ENCODE results near the gene COMMD7. TPM values are rescaled to one million over a fixed set of nuclear protein-coding genes. Genes with fewer than 3 reads are reported as not detected.
"Not testable (repeated sequence)": the region's sequence is repeated elsewhere in the genome, so short reads cannot be mapped to it uniquely, and the experiment has no call there.

Gene COMMD7
- total RNA-seq, 2 experiments from 2014 or later, result 30.7 to 34.0 TPM

- CTCF ChIA-PET, result interaction anchor here (1.5 to 2.7 kb wide), 2 partner anchors 9 to 22 kb away, joined by 3 to 28 read pairs; no protein-coding TSS in a partner anchor
- H3K27ac Mint-ChIP-seq, result no peak overlapping the region
- intact Hi-C loops (cut with micrococcal nuclease), result no loop called here
Measured at GRCh38 chr20:32767418-32768198, 24.3 kb upstream of the COMMD7 start.

DNA sequence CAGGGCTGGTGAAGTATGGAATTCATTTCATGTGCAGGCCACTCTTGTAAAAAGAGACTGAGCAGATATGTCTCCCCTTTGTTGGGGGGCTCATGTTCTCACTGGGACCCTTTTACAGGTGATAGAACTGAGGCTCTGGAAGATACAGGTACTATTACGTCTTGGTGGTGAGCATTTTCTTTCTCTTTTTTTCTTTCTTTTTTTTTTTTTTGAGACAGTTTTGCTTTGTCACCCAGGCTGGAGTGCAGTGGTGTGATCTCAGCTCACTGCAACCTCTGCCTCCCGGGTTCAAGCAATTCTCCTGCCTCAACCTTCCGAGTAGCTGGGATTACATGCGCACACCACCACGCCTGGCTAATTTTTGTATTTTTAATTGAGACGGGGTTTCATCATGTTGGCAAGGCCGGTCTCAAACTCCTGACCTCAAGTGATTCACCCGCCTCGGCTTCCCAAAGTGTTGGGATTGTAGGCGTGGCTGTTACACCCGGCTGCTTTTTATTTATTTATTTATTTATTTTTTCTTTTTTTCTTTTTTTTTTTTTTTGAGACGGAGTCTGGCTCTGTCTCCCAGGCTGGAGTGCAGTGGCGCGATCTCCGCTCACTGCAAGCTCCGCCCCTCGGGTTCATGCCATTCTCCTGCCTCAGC, 22.1 kb upstream of the COMMD7 start:
- H3K9me3 Mint-ChIP-seq; H3K27ac Mint-ChIP-seq; intact Hi-C loops (cut with micrococcal nuclease); H3K36me3 Mint-ChIP-seq (ENCODE audit: low read depth); H3K4me3 Mint-ChIP-seq; DNase-seq; POLR2A ChIA-PET; H3K4me1 Mint-ChIP-seq (ENCODE audit: low read depth); H3K27me3 Mint-ChIP-seq; ATAC-seq: not testable (repeated sequence)
- CTCF ChIA-PET, result interaction anchor here (2.7 to 3.6 kb wide), 3 partner anchors 12 to 93 kb away, joined by 15 to 38 read pairs (median 28); partner anchors contain the start of gene C20orf203

More at GRCh38 chr20:32767418-32768198, 24.3 kb upstream of the COMMD7 start:
- Mint-ChIP-seq H3K9me3 (no peaks in the 10 kb centered on the region), H3K4me3 (no peak overlapping the region), H3K4me1 (ENCODE audit: low read depth) (peaks cover 21% of the 10 kb centered on the region), H3K36me3 (ENCODE audit: low read depth) (no peaks in the 10 kb centered on the region), H3K27me3 (no peaks in the 10 kb centered on the region)
- DNase-seq (no peak), ATAC-seq (no peak)
- TF ChIP-seq, protein P1, sequence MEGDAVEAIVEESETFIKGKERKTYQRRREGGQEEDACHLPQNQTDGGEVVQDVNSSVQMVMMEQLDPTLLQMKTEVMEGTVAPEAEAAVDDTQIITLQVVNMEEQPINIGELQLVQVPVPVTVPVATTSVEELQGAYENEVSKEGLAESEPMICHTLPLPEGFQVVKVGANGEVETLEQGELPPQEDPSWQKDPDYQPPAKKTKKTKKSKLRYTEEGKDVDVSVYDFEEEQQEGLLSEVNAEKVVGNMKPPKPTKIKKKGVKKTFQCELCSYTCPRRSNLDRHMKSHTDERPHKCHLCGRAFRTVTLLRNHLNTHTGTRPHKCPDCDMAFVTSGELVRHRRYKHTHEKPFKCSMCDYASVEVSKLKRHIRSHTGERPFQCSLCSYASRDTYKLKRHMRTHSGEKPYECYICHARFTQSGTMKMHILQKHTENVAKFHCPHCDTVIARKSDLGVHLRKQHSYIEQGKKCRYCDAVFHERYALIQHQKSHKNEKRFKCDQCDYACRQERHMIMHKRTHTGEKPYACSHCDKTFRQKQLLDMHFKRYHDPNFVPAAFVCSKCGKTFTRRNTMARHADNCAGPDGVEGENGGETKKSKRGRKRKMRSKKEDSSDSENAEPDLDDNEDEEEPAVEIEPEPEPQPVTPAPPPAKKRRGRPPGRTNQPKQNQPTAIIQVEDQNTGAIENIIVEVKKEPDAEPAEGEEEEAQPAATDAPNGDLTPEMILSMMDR (IDR thresholded peaks at IDR 0.05), result no peak
- POLR2A ChIA-PET, result no interaction called here

- ATAC-seq (no peak), DNase-seq (no peak)
- H3K4me3 Mint-ChIP-seq, result no peak overlapping the region
- intact Hi-C loops (cut with micrococcal nuclease), result no loop called here
- ChIA-PET CTCF (interaction anchor here (0.5 to 3.6 kb wide), 7 partner anchors 10 to 161 kb away, joined by 3 to 38 read pairs (median 5); partner anchors contain the start of gene C20orf203), POLR2A (interaction anchor here (0.7 to 2.7 kb wide), 3 partner anchors 12 to 92 kb away, joined by 3 to 19 read pairs (median 3); partner anchors contain the start of gene COMMD7)
- H3K27ac Mint-ChIP-seq, result no peak overlapping the region
- no peaks in the 10 kb centered on the region for H3K36me3 Mint-ChIP-seq (ENCODE audit: low read depth)
- peaks cover 8% of the 10 kb centered on the region for H3K4me1 Mint-ChIP-seq (ENCODE audit: low read depth)
- TF ChIP-seq, protein P1 (IDR thresholded peaks at IDR 0.05), result no peak
- no peaks in the 10 kb centered on the region for H3K9me3 Mint-ChIP-seq
- H3K27me3 Mint-ChIP-seq, result peaks cover 3% of the 10 kb centered on the region
Measured at GRCh38 chr20:32764005-32764960, 21.0 kb upstream of the COMMD7 start.

DNA sequence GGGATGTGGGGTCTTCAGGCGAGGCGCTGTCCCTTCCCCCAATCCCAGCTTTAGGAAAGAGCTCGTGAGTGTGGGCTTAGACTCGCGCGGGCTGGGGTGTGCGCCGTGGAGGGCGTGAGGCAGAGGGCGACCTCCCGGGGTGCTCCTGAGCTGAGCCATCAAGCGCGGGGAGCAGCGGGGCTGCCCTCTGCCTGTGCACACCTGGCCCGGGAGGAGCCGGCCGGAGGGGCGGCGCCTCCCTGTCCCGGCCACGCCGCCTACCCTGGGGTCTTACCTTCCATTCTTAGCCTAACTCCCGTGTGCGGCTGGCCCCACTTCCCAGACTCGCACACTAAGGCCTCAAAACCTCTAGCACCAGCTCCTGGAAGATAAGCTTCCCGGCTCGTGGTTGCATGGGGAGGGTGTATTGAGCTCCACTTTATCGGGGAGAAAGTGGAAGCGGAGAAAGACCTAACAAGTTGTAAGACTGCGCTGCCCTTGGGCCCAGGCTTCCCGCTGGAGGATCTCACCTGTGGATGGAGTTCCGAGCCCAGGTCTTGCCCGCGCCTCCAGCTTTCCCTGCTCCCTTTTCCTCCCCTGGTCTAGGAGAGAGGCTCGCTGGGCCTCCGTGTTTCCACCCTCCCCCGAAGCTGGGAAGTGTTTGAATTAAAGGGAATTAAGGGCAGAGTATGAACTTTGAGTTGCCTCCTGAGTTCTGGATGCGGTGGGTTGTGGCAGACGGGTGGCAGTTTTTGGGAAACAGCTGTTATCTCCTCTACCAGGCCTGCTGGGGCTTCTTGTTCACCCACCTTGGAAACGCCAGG, 20.1 kb upstream of the COMMD7 start:
- ChIA-PET CTCF (interaction anchor here (0.6 to 3.6 kb wide), 8 partner anchors 9 to 91 kb away, joined by 3 to 38 read pairs (median 4); partner anchors contain the start of gene C20orf203), POLR2A (interaction anchor here (0.7 to 2.7 kb wide), 4 partner anchors 11 to 91 kb away, joined by 3 to 19 read pairs (median 3); partner anchors contain the start of gene COMMD7)
- no peak overlapping the region for H3K27ac Mint-ChIP-seq
- H3K27me3 Mint-ChIP-seq, result peaks cover 3% of the 10 kb centered on the region
- ATAC-seq, result no peak
- peaks cover 8% of the 10 kb centered on the region for H3K4me1 Mint-ChIP-seq (ENCODE audit: low read depth)
- H3K9me3 Mint-ChIP-seq, result no peaks in the 10 kb centered on the region
- TF ChIP-seq, protein P1 (IDR thresholded peaks at IDR 0.05), result no peak
- no peak for DNase-seq
- H3K4me3 Mint-ChIP-seq, result peak overlapping the region; percentile 75
- H3K36me3 Mint-ChIP-seq (ENCODE audit: low read depth), result no peaks in the 10 kb centered on the region
- intact Hi-C loops (cut with micrococcal nuclease), result no loop called here

Measured in activated CD8-positive, alpha-beta T cell treated with anti-CD3 and anti-CD28 coated beads for 36 hours (primary cell).